ENCODE measurements around the gene LMAN1. TPM values are rescaled to one million over a fixed set of nuclear protein-coding genes. Genes with fewer than 3 reads are reported as not detected.

Gene LMAN1
- total RNA-seq, 2 donors from 2014 or later: 69.0 to 107 TPM

DNA sequence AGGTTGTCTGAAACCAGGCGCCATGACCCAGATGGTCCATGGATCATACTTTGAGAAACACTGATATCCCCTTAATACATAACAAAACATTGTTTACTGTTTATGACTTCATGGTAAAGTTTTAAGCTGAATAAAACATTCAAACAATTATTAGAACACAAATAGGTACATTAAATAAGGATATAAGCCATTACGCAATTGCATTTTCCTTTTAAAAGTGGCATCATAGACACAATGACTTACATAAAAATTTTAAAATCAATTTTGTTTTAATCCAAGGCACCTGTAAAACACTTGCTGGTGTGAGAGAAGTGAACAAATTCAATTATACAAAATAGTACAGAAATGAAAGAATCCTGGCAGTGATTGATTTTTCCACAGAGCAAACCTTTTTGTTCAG lies 30.4 kb downstream of the LMAN1 start:
- Histone ChIP-seq H3K27me3 (no peaks in the 10 kb centered on the region), H3K27ac (no peak overlapping the region), H3K4me1 (no peaks in the 10 kb centered on the region), H3K9me3 (no peaks in the 10 kb centered on the region), H3K36me3 (peaks cover 58% of the 10 kb centered on the region), H3K4me3 (no peak overlapping the region)
- DNase-seq (ENCODE audit: low spot score): no peak
- TF ChIP-seq, protein P1, sequence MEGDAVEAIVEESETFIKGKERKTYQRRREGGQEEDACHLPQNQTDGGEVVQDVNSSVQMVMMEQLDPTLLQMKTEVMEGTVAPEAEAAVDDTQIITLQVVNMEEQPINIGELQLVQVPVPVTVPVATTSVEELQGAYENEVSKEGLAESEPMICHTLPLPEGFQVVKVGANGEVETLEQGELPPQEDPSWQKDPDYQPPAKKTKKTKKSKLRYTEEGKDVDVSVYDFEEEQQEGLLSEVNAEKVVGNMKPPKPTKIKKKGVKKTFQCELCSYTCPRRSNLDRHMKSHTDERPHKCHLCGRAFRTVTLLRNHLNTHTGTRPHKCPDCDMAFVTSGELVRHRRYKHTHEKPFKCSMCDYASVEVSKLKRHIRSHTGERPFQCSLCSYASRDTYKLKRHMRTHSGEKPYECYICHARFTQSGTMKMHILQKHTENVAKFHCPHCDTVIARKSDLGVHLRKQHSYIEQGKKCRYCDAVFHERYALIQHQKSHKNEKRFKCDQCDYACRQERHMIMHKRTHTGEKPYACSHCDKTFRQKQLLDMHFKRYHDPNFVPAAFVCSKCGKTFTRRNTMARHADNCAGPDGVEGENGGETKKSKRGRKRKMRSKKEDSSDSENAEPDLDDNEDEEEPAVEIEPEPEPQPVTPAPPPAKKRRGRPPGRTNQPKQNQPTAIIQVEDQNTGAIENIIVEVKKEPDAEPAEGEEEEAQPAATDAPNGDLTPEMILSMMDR (IDR thresholded peaks at IDR 0.05): no peak

DNA sequence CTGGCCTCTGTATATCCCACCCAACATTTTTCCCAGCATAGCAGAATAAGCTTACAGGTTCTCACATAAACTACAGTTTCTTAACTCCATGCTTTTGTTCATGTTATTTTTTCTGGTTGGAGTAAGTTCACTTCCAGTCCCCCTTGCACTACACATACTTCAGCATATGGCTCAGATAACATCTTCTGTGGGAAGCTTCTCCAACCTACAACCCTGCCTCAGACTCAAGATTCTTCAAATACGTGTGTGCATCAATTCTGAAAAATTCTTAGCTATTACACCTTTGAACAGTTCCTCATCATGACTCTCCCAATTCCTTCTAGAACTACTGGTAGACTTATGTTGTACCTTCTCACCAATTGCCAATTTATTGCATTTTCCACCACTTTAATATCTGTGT lies 33.1 kb downstream of the LMAN1 start:
- Histone ChIP-seq H3K4me1 (no peaks in the 10 kb centered on the region), H3K27me3 (no peaks in the 10 kb centered on the region), H3K9me3 (no peaks in the 10 kb centered on the region), H3K27ac (no peak overlapping the region), H3K36me3 (peaks cover 42% of the 10 kb centered on the region), H3K4me3 (no peak overlapping the region)
- TF ChIP-seq, protein P1 (IDR thresholded peaks at IDR 0.05): no peak
- no peak for DNase-seq (ENCODE audit: low spot score)

DNA sequence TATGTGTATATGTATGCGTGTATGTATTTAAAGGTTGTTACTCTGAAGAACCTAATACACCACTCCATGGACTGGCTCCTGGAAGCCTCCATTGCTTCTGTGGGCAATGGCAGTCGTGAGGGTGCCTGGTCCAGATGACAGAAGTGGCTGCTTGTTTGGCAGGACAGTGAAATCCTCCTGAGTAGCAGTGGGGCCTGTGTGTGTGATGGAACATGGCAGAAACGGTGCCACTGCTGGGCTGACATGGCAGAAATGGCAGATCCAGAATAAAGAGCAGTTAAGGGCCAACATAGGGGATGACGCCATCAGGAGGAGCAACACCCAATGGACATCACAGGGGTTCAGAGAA lies 34.5 kb downstream of the LMAN1 start:
- H3K27ac ChIP-seq: no peak overlapping the region
- TF ChIP-seq, protein P1 (IDR thresholded peaks at IDR 0.05): no peak
- H3K9me3 ChIP-seq: no peaks in the 10 kb centered on the region
- H3K4me1 ChIP-seq: no peaks in the 10 kb centered on the region
- no peak overlapping the region for H3K4me3 ChIP-seq
- DNase-seq (ENCODE audit: low spot score): no peak
- H3K27me3 ChIP-seq: no peaks in the 10 kb centered on the region
- peaks cover 29% of the 10 kb centered on the region for H3K36me3 ChIP-seq

DNA sequence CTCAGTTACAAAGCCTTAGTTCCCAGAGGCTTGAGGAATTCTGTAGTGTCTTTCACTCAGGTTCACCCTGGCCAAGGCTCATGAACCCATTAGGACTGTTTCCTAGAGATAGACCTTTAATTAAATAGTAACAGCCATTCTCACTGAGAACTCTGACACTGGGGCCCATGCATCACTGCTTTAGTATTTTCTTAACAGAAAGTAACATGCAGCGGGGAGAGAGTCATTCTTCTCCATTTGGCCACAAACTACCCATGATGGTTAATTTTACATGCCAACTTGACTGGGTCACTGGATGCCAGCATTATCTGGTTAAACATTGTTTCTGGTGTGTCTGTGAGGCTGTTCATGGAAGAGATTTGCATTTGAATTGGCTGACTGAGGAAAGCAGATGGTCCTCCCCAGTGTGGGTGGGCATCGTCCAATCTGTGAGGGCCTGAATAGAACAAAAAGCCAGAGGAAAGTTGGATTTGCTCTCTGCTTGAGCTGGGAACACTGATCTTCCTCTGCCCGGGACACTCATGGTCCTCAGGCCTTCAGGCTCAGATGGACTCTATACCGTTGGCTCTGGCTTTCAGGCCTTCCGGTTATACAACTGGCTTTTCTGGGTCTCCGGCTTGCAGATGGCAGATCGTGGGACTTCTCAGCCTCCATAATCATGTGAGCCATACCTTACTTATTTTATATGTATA lies 35.0 kb downstream of the LMAN1 start:
- H3K27me3 ChIP-seq: no peaks in the 10 kb centered on the region
- H3K27ac ChIP-seq: no peak overlapping the region
- peaks cover 23% of the 10 kb centered on the region for H3K36me3 ChIP-seq
- H3K4me3 ChIP-seq: no peak overlapping the region
- DNase-seq (ENCODE audit: low spot score): no peak
- H3K9me3 ChIP-seq: no peaks in the 10 kb centered on the region
- TF ChIP-seq, protein P1 (IDR thresholded peaks at IDR 0.05): no peak
- no peaks in the 10 kb centered on the region for H3K4me1 ChIP-seq

DNA sequence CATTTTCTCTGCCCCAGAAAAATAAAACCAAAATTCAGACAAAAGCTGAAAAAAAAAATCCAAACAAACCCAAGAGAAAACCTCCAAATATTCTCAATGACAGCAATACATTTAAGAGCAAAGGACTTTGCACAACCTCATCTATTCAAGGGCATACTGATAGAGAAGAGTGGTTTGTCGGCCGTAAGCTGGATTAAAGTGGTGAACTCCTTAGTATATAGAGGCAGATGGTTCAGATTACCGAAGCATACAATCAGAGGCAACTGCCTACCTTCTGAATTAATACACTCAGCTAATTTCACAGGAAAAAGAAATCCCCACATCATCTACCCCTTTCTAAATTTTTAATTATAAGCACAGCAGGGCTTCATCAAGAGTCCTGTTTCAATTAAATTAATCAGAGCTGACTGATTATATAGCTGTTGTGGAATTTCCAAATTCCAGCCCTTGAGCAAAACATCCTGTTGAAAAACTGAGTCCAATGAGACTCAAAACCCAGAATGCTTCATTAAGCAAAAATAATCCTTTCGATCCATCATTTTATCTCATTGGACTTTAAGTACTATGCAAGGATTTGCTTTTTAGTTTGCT lies 40.5 kb downstream of the LMAN1 start, which contains the start of gene CPLX4:
Gene CPLX4, minus strand, starts transcription at position 190 of the 591 bp plus-strand sequence. Its CDS starts 187 bp downstream, at position 3.
- TF ChIP-seq, protein P1 (IDR thresholded peaks at IDR 0.05): no peak
- H3K36me3 ChIP-seq: no peaks in the 10 kb centered on the region
- no peaks in the 10 kb centered on the region for H3K27me3 ChIP-seq

More for the DNA sequence above, 40.5 kb downstream of the LMAN1 start, which contains the start of gene CPLX4:
- no peak for DNase-seq (ENCODE audit: low spot score)
- Histone ChIP-seq H3K4me3 (no peak within 1 kb of the TSS), H3K27ac (no peak within 1 kb of the TSS), H3K9me3 (no peaks in the 10 kb centered on the region), H3K4me1 (no peaks in the 10 kb centered on the region)
